HepG2 (cell line): ENCODE data around the gene KRTAP5-4. TPM values are rescaled to one million over a fixed set of nuclear protein-coding genes. Genes with fewer than 3 reads are reported as not detected.
A peak's percentile ranks its signal among the peaks of the same experiment; 100 is the strongest.

Source experiments
- ATAC-seq: fragments of 200-7000 bp; cut with Tn5 transposase; 3 replicates; pipeline ENCODE4 v1.9.1; 2020; ENCODE audit warnings: mild to moderate bottlenecking, moderate library complexity
- BruUV-seq: library from RNA; stranded (reverse); fragments of 400-500 nt; replicated peaks from 2 replicates; lab custom pipeline; 2021; lab: Mats Ljungman, UMichigan
- CTCF ChIA-PET: fragments of 300-600 bp; formaldehyde crosslinking; extraction: SDS; loops from one replicate; lab custom pipeline; 2021; ENCODE audit warnings: low total read pairs, inconsistent platforms, low intra/inter-chr PET ratio; lab: Yijun Ruan, JAX
- POLR2A ChIA-PET: fragments of 350-600 bp; sonication (Branson Sonifier 250); formaldehyde crosslinking; loops from one replicate; lab custom pipeline; 2020; ENCODE audit warnings: antibody characterized with exemption, inconsistent platforms; lab: Yijun Ruan, JAX
- DNase-seq: peaks from one replicate; pipeline ENCODE4 v3.0.0-alpha.2; 2015; ENCODE audit warnings: low spot score
- FAIRE-seq: peaks from 3 replicates; lab custom pipeline; 2011; peaks lifted over from hg19 to GRCh38; lab: Jason Lieb, UNC
- H2AFZ ChIP-seq: one replicate; pipeline ENCODE4 v1.6.1; 2011; ENCODE audit warnings: low read length, inconsistent platforms
- H3K27ac ChIP-seq: fragments of 300-600 bp; 3 replicates; pipeline ENCODE4 v1.8.0; 2011; ENCODE audit warnings: mixed run types, mild to moderate bottlenecking, mixed read lengths, low read length, inconsistent platforms; ENCODE audit not compliant: insufficient read depth; ENCODE audit errors: extremely low read length
- H3K27me3 ChIP-seq, 2 experiments: fragments of 200-600 bp in 1 of 2; 2 replicates in 1 of 2; 3 replicates in 1 of 2; pipeline versions ENCODE4 v1.6.0 to v1.8.0; 2011; ENCODE audit warnings: low read length in 2 of 2, mild to moderate bottlenecking in 2 of 2, moderate library complexity in 2 of 2, inconsistent platforms in 1 of 2; ENCODE audit not compliant: insufficient read depth in 2 of 2, control insufficient read depth in 1 of 2
- H3K36me3 ChIP-seq, 2 experiments: fragments of 200-600 bp in 1 of 2; replicated peaks in 1 of 2; 2 replicates in 1 of 2; 3 replicates in 1 of 2; pipeline versions ENCODE4 v1.5.1 to v1.8.0; 2011; ENCODE audit warnings: low read length in 2 of 2, inconsistent platforms in 1 of 2; ENCODE audit not compliant: insufficient read depth in 2 of 2, control insufficient read depth in 1 of 2
- H3K4me1 ChIP-seq: 2 replicates; pipeline ENCODE4 v1.5.1; 2012; ENCODE audit warnings: low read length, inconsistent platforms; ENCODE audit not compliant: insufficient read depth
- H3K4me2 ChIP-seq: 2 replicates; pipeline ENCODE4 v1.6.0; 2011; ENCODE audit warnings: low read depth, low read length, inconsistent platforms
- H3K4me3 ChIP-seq, 3 experiments: fragments of 200-600 bp in 1 of 3; sonication (generic), shearing (Covaris generic) in 1 of 3; replicated peaks in 1 of 3; 2 replicates each; pipeline ENCODE4 v1.5.1; 2011 to 2016; ENCODE audit warnings: low read length in 3 of 3, inconsistent platforms in 2 of 3, low read depth in 2 of 3, mild to moderate bottlenecking in 2 of 3, control low read depth in 1 of 3, mixed read lengths in 1 of 3; ENCODE audit not compliant: insufficient read depth in 1 of 3
- H3K79me2 ChIP-seq: one replicate; pipeline ENCODE4 v1.6.1; 2011; ENCODE audit warnings: low read length, inconsistent platforms; ENCODE audit not compliant: insufficient read depth
- H3K9ac ChIP-seq: 2 replicates; pipeline ENCODE4 v1.6.0; 2011; ENCODE audit warnings: mild to moderate bottlenecking, low read depth, low read length, inconsistent platforms; ENCODE audit not compliant: insufficient read depth
- H3K9me3 ChIP-seq: 2 replicates; pipeline ENCODE4 v1.5.1; 2012; ENCODE audit warnings: mild to moderate bottlenecking, low read length
- H4K20me1 ChIP-seq: 2 replicates; pipeline ENCODE4 v1.6.0; 2011; ENCODE audit warnings: inconsistent platforms, mild to moderate bottlenecking, low read length, moderate library complexity; ENCODE audit not compliant: insufficient read depth
- ZFY ChIP-seq: sonication (generic); formaldehyde crosslinking; IDR thresholded peaks from 2 replicates; pipeline ENCODE4 v1.4.0; 2020; ENCODE audit warnings: missing genetic modification reagents
- WGBS: methylation state at CpG from one replicate; pipeline ENCODE4 v1.1.6; 2017; ENCODE audit warnings: low lambda C conversion rate; 5-methylcytosine and 5-hydroxymethylcytosine counted together
- in situ Hi-C: cut with HindIII; loops from 2 replicates; pipeline ENCODE4 v1.10.0; 2017; ENCODE audit warnings: low pct_unique_long_range_greater_than_20kb; ENCODE audit not compliant: extremely low pct_ligation_motif_present
- intact Hi-C: fragments of 100-400 bp; cut with micrococcal nuclease; formaldehyde crosslinking; loops from one replicate; pipeline ENCODE4 v1.10.0; 2022; ENCODE audit not compliant: unreplicated experiment
- polyA plus RNA-seq, 8 experiments: library from polyadenylated mRNA; depleted of rRNA in 3 of 8; stranded (reverse) in 7 of 8; unstranded in 1 of 8; fragments of >200 nt; fragmentation: Illumina TruSeq in 4 of 8; extraction: Trizol in 4 of 8; gene quantifications; 2 replicates each; pipeline versions ENCODE4 v1.2.1 to v1.2.3, GENCODE V29; 2011 to 2016; ENCODE audit warnings: low read depth in 4 of 8, missing spikeins in 1 of 8, mixed read lengths in 1 of 8; ENCODE audit not compliant: insufficient read depth in 1 of 8
- total RNA-seq, 5 experiments: library from RNA; depleted of rRNA; stranded (reverse); fragments of >200 nt; fragmentation: Illumina TruSeq; extraction: Trizol; gene quantifications; 2 replicates each; pipeline ENCODE4 v1.2.3, GENCODE V29; 2016; ENCODE audit warnings: low read depth in 1 of 5
- TF ChIP-seq, protein P1 (sequence below): sonication (generic); formaldehyde crosslinking; IDR thresholded peaks from 2 replicates; pipeline ENCODE4 v1.4.0; 2020; ENCODE audit warnings: missing genetic modification reagents, borderline replicate concordance

KRTAP5-4 gene
- total and polyA plus RNA-seq, 2 of the 13 experiments (the other 11 are each of a cell fraction or from before 2014, with no cell fraction given) = not detected

DNA sequence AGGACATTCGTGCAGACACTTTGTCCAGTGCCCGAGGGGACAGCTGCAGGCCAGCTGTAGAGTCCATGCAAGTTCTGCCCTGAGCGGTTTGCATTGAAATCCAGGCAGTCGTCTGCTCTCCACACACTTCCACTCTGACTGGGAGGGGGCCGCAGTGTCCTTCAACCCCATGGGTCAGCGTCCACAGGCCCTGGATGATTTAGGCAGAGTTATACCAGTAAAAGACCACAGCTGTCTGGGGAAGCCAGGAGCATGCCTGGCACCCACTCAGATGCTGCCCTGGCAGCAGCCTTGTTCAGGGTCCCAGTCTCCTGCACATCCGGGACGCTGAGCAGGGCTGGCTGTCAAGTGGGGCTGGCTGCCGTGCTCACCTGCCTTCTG, 34.1 kb upstream of the KRTAP5-4 start:
- Histone ChIP-seq H3K79me2 (no peaks in the 10 kb centered on the region), H3K4me1 (peaks cover 92% of the 10 kb centered on the region), H3K4me2 (no peak overlapping the region), H3K27ac (peak overlapping the region; percentile 65), H3K27me3 (no peaks in the 10 kb centered on the region), H2AFZ (no peak overlapping the region), H3K9me3 (no peaks in the 10 kb centered on the region), H4K20me1 (no peaks in the 10 kb centered on the region), H3K36me3 (no peaks in the 10 kb centered on the region), H3K4me3 (no peak overlapping the region), H3K9ac (no peak overlapping the region)
- POLR2A ChIA-PET = no interaction called here
- DNase-seq (no peak), ATAC-seq (no peak)
- 97% methylated on average over 3 of the region's 9 CpGs for whole genome bisulfite sequencing
- in situ Hi-C loops (loop anchor here (5.0 kb wide), 3 partner anchors 36 to 496 kb away; partner anchors contain the start of gene SYT8), intact Hi-C loops (no loop called here)
- BruUV-seq = no TSS peak
- peak; percentile 18; the same call in 1 of the 2 replicates for TF ChIP-seq ZFY (CRISPR knock-in tag)
- TF ChIP-seq, protein P1, sequence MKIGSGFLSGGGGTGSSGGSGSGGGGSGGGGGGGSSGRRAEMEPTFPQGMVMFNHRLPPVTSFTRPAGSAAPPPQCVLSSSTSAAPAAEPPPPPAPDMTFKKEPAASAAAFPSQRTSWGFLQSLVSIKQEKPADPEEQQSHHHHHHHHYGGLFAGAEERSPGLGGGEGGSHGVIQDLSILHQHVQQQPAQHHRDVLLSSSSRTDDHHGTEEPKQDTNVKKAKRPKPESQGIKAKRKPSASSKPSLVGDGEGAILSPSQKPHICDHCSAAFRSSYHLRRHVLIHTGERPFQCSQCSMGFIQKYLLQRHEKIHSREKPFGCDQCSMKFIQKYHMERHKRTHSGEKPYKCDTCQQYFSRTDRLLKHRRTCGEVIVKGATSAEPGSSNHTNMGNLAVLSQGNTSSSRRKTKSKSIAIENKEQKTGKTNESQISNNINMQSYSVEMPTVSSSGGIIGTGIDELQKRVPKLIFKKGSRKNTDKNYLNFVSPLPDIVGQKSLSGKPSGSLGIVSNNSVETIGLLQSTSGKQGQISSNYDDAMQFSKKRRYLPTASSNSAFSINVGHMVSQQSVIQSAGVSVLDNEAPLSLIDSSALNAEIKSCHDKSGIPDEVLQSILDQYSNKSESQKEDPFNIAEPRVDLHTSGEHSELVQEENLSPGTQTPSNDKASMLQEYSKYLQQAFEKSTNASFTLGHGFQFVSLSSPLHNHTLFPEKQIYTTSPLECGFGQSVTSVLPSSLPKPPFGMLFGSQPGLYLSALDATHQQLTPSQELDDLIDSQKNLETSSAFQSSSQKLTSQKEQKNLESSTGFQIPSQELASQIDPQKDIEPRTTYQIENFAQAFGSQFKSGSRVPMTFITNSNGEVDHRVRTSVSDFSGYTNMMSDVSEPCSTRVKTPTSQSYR (CRISPR knock-in tag) = no peak
- TF ChIP-seq, all 625 proteins: peak for 1
- CTCF ChIA-PET = no interaction called here
- no peak for FAIRE-seq
